Measurements from ENCODE around the gene UCK1. TPM values are rescaled to one million over a fixed set of nuclear protein-coding genes. Genes with fewer than 3 reads are reported as not detected.
"Not testable (repeated sequence)": the region's sequence is repeated elsewhere in the genome, so short reads cannot be mapped to it uniquely, and the experiment has no call there.

The UCK1 gene
- total and polyA plus RNA-seq, 11 donors: 16.4 to 45.1 (median 24.9) TPM

DNA sequence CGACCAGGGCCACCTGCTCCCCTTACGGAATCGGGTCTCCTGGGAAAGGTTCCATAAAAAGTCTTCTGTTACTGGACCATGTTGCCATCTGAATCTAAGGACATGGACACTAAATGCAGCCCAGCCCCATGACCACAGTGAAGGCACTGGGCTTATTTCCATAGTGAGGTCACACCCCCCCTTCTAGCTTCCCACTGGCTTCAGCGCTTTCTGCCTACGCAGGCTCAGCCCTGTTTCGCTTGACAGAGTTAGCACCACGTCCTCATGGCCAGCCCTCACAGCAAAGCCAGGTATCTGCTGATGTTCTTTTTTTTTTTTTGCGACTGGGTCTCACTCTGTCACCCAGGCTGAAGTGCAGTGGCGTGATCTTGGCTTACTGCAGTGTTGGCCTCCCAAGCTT lies 14.1 kb downstream of the UCK1 start:
- DNase-seq (peak in 1 of 5 donors; percentile 54), ATAC-seq (peak; percentile 23 to 59 (median 50))
- TF ChIP-seq CTCF (IDR thresholded peaks at IDR 0.05) (no peak), POLR2A (IDR thresholded peaks at IDR 0.05) (no peak)
- H3K27ac ChIP-seq: peak overlapping the region in 11 of 12 donors; percentile 54 to 87 (median 77)
- peaks cover 0 to 92% (median 85%) of the 10 kb centered on the region in 9 donors for H3K36me3 ChIP-seq
- H3K4me3 ChIP-seq: no peak overlapping the region
- H3K9me3 ChIP-seq: peaks cover 0 to 14% (median 0%) of the 10 kb centered on the region in 12 donors
- intact Hi-C loops (cut with DNase I): no loop called here
- no peaks in the 10 kb centered on the region for H3K27me3 ChIP-seq
- WGBS, 4 donors: 75 to 79% (median 76%) methylated on average over 9 of the region's 9 CpGs
- H3K4me1 ChIP-seq: peaks cover 0 to 26% (median 9%) of the 10 kb centered on the region in 12 donors

DNA sequence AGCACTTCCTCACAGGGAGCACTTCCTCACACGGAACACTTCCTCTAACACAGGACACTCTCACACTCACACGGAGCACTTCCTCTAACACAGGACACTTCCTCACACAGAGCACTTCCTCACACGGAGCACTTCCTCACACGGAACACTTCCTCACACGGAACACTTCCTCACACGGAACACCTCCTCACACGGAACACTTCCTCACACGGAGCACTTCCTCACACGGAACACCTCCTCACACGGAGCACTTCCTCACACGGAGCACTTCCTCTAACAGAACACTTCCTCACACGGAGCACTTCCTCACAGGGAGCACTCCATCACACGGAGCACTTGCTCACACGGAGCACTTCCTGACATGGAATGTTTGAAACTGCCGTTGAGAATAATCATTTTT lies 15.0 kb downstream of the UCK1 start:
- no peaks in the 10 kb centered on the region for H3K27me3 ChIP-seq
- peaks cover 0 to 26% (median 9%) of the 10 kb centered on the region in 12 donors for H3K4me1 ChIP-seq
- 80 to 83% (median 81%) methylated on average over 13 to 15 of the region's 15 CpGs for WGBS, 4 donors
- no peak overlapping the region for H3K27ac ChIP-seq
- H3K9me3 ChIP-seq: peaks cover 0 to 14% (median 0%) of the 10 kb centered on the region in 12 donors
- no peak for TF ChIP-seq CTCF (IDR thresholded peaks at IDR 0.05)
- no peak for TF ChIP-seq POLR2A (IDR thresholded peaks at IDR 0.05)
- H3K36me3 ChIP-seq: peaks cover 0 to 92% (median 85%) of the 10 kb centered on the region in 9 donors
- H3K4me3 ChIP-seq: no peak overlapping the region
- ATAC-seq: no peak
- DNase-seq: no peak
- intact Hi-C loops (cut with DNase I): no loop called here

- H3K27ac ChIP-seq; DNase-seq; H3K27me3 ChIP-seq; ATAC-seq; intact Hi-C loops (cut with DNase I); H3K4me3 ChIP-seq: not testable (repeated sequence)
- H3K4me1 ChIP-seq: peaks cover 0 to 26% (median 9%) of the 10 kb centered on the region in 12 donors
- H3K36me3 ChIP-seq: peaks cover 0 to 92% (median 85%) of the 10 kb centered on the region in 9 donors
- peaks cover 0 to 14% (median 0%) of the 10 kb centered on the region in 12 donors for H3K9me3 ChIP-seq
- 65 to 78% (median 71%) methylated on average over 8 to 12 of the region's 12 CpGs for WGBS, 4 donors
Observed at GRCh38 chr9:131515559-131516031, 15.5 kb downstream of the UCK1 start.

DNA sequence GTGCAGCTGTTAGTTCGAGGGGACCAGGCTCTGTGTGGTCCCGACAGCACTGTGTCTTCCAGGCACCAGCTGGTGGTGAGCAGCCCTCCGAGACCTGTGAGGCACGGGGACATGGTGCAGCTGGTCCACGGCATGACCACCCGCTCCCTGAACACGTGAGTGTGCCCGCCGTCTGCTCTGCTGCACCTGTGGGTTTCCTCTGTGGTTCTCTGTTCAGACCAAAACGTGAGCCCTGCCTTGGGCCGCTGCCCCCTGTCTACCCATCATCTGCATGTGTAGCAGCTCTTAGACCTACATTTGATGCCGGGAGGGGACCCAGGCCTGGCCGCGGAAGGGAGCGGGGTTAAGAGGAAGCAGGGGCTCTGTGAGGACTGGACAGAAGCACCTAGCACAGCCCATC lies 17.9 kb downstream of the UCK1 start:
- ATAC-seq (no peak), DNase-seq (no peak)
- Histone ChIP-seq H3K4me1 (peaks cover 0 to 16% (median 4%) of the 10 kb centered on the region in 12 donors), H3K36me3 (peaks cover 2 to 87% (median 80%) of the 10 kb centered on the region in 9 donors), H3K27ac (no peak overlapping the region), H3K9me3 (peaks cover 0 to 14% (median 0%) of the 10 kb centered on the region in 12 donors), H3K27me3 (no peaks in the 10 kb centered on the region), H3K4me3 (no peak overlapping the region)
- WGBS, 4 donors: 94 to 96% (median 95%) methylated on average over 13 to 15 of the region's 15 CpGs
- intact Hi-C loops (cut with DNase I): no loop called here
- TF ChIP-seq CTCF (IDR thresholded peaks at IDR 0.05): no peak
- no peak for TF ChIP-seq POLR2A (IDR thresholded peaks at IDR 0.05)

GRCh38 chr9:131511880-131512279 lies 19.2 kb downstream of the UCK1 start:
- Histone ChIP-seq H3K36me3 (peaks cover 2 to 88% (median 79%) of the 10 kb centered on the region in 9 donors), H3K4me3 (no peak overlapping the region), H3K9me3 (peaks cover 0 to 14% (median 0%) of the 10 kb centered on the region in 12 donors), H3K4me1 (peaks cover 0 to 4% (median 0%) of the 10 kb centered on the region in 12 donors), H3K27ac (no peak overlapping the region), H3K27me3 (no peaks in the 10 kb centered on the region)
- 91 to 97% (median 95%) methylated on average over 6 of the region's 6 CpGs for WGBS, 4 donors
- ATAC-seq (no peak), DNase-seq (no peak)
- TF ChIP-seq CTCF (IDR thresholded peaks at IDR 0.05) (no peak), POLR2A (IDR thresholded peaks at IDR 0.05) (no peak)
- intact Hi-C loops (cut with DNase I): no loop called here
